ENCODE data around the gene AHCTF1. TPM values are rescaled to one million over a fixed set of nuclear protein-coding genes. Genes with fewer than 3 reads are reported as not detected.

Gene AHCTF1
- total and polyA plus RNA-seq, 2 experiments from 2014 or later = 21.7 to 49.8 TPM

DNA sequence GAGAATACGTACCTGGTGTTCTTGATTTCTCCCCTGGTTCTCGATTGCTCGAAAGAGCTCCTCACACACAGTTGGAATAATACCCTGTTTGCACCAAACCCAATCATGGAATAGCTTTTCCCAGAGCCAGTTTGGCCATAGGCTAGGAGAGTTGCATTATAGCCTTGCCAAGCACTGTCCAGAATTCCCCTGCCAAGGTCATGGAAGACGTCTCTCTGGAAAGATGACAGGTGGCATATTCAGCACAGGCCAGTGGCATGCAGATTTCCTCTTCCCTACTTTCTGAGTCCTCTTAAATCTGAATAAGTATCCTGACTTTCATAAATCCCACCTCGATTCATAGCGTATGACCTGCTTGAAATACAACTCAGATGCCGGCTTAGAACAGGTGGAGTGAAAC, 111.1 kb downstream of the AHCTF1 start:
- H3K9me2 ChIP-seq (ENCODE audit: insufficient read depth) = no peaks in the 10 kb centered on the region
- H3K4me3 Mint-ChIP-seq = no peak overlapping the region

More for the DNA sequence above, 111.1 kb downstream of the AHCTF1 start:
- H3K79me2 ChIP-seq (replicated peaks; ENCODE audit: insufficient read depth) = no peaks in the 10 kb centered on the region
- no peaks in the 10 kb centered on the region for H4K20me1 ChIP-seq (replicated peaks; ENCODE audit: insufficient read depth)
- H3K4me1 Mint-ChIP-seq = no peaks in the 10 kb centered on the region
- no peaks in the 10 kb centered on the region; the same call in 1 of the 2 replicates for H3K36me3 ChIP-seq (ENCODE audit: insufficient read depth)
- H3K4me1 ChIP-seq (ENCODE audit: insufficient read depth) = no peaks in the 10 kb centered on the region
- H2AFZ ChIP-seq = no peak overlapping the region; the same call in 1 of the 2 replicates
- H3K27ac Mint-ChIP-seq = no peak overlapping the region
- no peak for TF ChIP-seq POLR2AphosphoS5 (IDR thresholded peaks at IDR 0.05; ENCODE audit: low read depth)
- no peak for TF ChIP-seq EZH2phosphoT487 (IDR thresholded peaks at IDR 0.05; ENCODE audit: unreplicated experiment)
- TF ChIP-seq, protein P1, sequence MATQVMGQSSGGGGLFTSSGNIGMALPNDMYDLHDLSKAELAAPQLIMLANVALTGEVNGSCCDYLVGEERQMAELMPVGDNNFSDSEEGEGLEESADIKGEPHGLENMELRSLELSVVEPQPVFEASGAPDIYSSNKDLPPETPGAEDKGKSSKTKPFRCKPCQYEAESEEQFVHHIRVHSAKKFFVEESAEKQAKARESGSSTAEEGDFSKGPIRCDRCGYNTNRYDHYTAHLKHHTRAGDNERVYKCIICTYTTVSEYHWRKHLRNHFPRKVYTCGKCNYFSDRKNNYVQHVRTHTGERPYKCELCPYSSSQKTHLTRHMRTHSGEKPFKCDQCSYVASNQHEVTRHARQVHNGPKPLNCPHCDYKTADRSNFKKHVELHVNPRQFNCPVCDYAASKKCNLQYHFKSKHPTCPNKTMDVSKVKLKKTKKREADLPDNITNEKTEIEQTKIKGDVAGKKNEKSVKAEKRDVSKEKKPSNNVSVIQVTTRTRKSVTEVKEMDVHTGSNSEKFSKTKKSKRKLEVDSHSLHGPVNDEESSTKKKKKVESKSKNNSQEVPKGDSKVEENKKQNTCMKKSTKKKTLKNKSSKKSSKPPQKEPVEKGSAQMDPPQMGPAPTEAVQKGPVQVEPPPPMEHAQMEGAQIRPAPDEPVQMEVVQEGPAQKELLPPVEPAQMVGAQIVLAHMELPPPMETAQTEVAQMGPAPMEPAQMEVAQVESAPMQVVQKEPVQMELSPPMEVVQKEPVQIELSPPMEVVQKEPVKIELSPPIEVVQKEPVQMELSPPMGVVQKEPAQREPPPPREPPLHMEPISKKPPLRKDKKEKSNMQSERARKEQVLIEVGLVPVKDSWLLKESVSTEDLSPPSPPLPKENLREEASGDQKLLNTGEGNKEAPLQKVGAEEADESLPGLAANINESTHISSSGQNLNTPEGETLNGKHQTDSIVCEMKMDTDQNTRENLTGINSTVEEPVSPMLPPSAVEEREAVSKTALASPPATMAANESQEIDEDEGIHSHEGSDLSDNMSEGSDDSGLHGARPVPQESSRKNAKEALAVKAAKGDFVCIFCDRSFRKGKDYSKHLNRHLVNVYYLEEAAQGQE (IDR thresholded peaks at IDR 0.05; ENCODE audit: unreplicated experiment) = no peak
- TF ChIP-seq EZH2 (IDR thresholded peaks at IDR 0.05; ENCODE audit: low read depth, unreplicated experiment) = no peak
- no peak for TF ChIP-seq JUNB (IDR thresholded peaks at IDR 0.05; ENCODE audit: unreplicated experiment)
- no peak for TF ChIP-seq ZNF331 (CRISPR knock-in tag; IDR thresholded peaks at IDR 0.05; ENCODE audit: low read depth)
- TF ChIP-seq STAT1 (IDR thresholded peaks at IDR 0.05; ENCODE audit: unreplicated experiment) = no peak
- TF ChIP-seq, protein P2, sequence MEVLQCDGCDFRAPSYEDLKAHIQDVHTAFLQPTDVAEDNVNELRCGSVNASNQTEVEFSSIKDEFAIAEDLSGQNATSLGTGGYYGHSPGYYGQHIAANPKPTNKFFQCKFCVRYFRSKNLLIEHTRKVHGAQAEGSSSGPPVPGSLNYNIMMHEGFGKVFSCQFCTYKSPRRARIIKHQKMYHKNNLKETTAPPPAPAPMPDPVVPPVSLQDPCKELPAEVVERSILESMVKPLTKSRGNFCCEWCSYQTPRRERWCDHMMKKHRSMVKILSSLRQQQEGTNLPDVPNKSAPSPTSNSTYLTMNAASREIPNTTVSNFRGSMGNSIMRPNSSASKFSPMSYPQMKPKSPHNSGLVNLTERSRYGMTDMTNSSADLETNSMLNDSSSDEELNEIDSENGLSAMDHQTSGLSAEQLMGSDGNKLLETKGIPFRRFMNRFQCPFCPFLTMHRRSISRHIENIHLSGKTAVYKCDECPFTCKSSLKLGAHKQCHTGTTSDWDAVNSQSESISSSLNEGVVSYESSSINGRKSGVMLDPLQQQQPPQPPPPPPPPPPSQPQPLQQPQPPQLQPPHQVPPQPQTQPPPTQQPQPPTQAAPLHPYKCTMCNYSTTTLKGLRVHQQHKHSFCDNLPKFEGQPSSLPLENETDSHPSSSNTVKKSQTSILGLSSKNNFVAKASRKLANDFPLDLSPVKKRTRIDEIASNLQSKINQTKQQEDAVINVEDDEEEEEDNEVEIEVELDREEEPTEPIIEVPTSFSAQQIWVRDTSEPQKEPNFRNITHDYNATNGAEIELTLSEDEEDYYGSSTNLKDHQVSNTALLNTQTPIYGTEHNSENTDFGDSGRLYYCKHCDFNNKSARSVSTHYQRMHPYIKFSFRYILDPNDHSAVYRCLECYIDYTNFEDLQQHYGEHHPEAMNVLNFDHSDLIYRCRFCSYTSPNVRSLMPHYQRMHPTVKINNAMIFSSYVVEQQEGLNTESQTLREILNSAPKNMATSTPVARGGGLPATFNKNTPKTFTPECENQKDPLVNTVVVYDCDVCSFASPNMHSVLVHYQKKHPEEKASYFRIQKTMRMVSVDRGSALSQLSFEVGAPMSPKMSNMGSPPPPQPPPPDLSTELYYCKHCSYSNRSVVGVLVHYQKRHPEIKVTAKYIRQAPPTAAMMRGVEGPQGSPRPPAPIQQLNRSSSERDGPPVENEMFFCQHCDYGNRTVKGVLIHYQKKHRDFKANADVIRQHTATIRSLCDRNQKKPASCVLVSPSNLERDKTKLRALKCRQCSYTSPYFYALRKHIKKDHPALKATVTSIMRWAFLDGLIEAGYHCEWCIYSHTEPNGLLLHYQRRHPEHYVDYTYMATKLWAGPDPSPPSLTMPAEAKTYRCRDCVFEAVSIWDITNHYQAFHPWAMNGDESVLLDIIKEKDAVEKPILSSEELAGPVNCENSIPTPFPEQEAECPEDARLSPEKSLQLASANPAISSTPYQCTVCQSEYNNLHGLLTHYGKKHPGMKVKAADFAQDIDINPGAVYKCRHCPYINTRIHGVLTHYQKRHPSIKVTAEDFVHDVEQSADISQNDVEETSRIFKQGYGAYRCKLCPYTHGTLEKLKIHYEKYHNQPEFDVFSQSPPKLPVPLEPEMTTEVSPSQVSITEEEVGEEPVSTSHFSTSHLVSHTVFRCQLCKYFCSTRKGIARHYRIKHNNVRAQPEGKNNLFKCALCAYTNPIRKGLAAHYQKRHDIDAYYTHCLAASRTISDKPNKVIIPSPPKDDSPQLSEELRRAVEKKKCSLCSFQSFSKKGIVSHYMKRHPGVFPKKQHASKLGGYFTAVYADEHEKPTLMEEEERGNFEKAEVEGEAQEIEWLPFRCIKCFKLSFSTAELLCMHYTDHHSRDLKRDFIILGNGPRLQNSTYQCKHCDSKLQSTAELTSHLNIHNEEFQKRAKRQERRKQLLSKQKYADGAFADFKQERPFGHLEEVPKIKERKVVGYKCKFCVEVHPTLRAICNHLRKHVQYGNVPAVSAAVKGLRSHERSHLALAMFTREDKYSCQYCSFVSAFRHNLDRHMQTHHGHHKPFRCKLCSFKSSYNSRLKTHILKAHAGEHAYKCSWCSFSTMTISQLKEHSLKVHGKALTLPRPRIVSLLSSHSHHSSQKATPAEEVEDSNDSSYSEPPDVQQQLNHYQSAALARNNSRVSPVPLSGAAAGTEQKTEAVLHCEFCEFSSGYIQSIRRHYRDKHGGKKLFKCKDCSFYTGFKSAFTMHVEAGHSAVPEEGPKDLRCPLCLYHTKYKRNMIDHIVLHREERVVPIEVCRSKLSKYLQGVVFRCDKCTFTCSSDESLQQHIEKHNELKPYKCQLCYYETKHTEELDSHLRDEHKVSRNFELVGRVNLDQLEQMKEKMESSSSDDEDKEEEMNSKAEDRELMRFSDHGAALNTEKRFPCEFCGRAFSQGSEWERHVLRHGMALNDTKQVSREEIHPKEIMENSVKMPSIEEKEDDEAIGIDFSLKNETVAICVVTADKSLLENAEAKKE (CRISPR knock-in tag; IDR thresholded peaks at IDR 0.05) = no peak
- TF ChIP-seq CREB1 (CRISPR knock-in tag; IDR thresholded peaks at IDR 0.05; ENCODE audit: low read depth) = no peak
- TF ChIP-seq ZNF114 (CRISPR knock-in tag; IDR thresholded peaks at IDR 0.05) = no peak
- no peak for TF ChIP-seq NANOG (IDR thresholded peaks at IDR 0.05; ENCODE audit: borderline replicate concordance)
- TF ChIP-seq, protein P3, sequence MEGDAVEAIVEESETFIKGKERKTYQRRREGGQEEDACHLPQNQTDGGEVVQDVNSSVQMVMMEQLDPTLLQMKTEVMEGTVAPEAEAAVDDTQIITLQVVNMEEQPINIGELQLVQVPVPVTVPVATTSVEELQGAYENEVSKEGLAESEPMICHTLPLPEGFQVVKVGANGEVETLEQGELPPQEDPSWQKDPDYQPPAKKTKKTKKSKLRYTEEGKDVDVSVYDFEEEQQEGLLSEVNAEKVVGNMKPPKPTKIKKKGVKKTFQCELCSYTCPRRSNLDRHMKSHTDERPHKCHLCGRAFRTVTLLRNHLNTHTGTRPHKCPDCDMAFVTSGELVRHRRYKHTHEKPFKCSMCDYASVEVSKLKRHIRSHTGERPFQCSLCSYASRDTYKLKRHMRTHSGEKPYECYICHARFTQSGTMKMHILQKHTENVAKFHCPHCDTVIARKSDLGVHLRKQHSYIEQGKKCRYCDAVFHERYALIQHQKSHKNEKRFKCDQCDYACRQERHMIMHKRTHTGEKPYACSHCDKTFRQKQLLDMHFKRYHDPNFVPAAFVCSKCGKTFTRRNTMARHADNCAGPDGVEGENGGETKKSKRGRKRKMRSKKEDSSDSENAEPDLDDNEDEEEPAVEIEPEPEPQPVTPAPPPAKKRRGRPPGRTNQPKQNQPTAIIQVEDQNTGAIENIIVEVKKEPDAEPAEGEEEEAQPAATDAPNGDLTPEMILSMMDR (conservative IDR thresholded peaks at IDR 0.05; ENCODE audit: low read depth in 2 of 2) = no peak
- TF ChIP-seq, protein P4, sequence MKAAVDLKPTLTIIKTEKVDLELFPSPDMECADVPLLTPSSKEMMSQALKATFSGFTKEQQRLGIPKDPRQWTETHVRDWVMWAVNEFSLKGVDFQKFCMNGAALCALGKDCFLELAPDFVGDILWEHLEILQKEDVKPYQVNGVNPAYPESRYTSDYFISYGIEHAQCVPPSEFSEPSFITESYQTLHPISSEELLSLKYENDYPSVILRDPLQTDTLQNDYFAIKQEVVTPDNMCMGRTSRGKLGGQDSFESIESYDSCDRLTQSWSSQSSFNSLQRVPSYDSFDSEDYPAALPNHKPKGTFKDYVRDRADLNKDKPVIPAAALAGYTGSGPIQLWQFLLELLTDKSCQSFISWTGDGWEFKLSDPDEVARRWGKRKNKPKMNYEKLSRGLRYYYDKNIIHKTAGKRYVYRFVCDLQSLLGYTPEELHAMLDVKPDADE (IDR thresholded peaks at IDR 0.05) = no peak
- H3K36me3 Mint-ChIP-seq (ENCODE audit: low read depth) = peaks cover 6% of the 10 kb centered on the region; the same call in 2 of the 3 replicates
- DNase-seq (ENCODE audit: low spot score) (no peak), ATAC-seq (no peak)
- H3K9me3 Mint-ChIP-seq = peaks cover 10% of the 10 kb centered on the region
- H3K27me3 ChIP-seq (ENCODE audit: insufficient read depth) = no peaks in the 10 kb centered on the region
- no peaks in the 10 kb centered on the region for H3F3A ChIP-seq (replicated peaks; ENCODE audit: low read depth)
- peaks cover 2% of the 10 kb centered on the region for H3K27me3 Mint-ChIP-seq (ENCODE audit: insufficient read depth, low read depth, poor library complexity)
- no peak overlapping the region for H3K27ac ChIP-seq (ENCODE audit: low read depth)
- H3K4me2 ChIP-seq = no peak overlapping the region
- no peak overlapping the region for H3K4me3 ChIP-seq

All from GM23338 (cell line).